Measurements from ENCODE around the gene CORO2A. TPM values are rescaled to one million over a fixed set of nuclear protein-coding genes. Genes with fewer than 3 reads are reported as not detected.

CORO2A gene
- total RNA-seq, 1 experiment from 2014 or later: 12.5 TPM

GRCh38 chr9:98172604-98173003 is 19.8 kb downstream of the CORO2A start:
- DNase-seq (ENCODE audit: low read depth): peak; percentile 21

GRCh38 chr9:98171176-98171925 is 21.1 kb downstream of the CORO2A start:
- DNase-seq (ENCODE audit: low read depth): no peak

- peak; percentile 96 for DNase-seq (ENCODE audit: low read depth)
These were observed 23.4 kb downstream of the CORO2A start for GRCh38 chr9:98168941-98169488.

- DNase-seq (ENCODE audit: low read depth): no peak
These were observed 24.2 kb downstream of the CORO2A start for GRCh38 chr9:98168153-98168780.

- no peak for DNase-seq (ENCODE audit: low read depth)
These were observed 27.5 kb downstream of the CORO2A start for GRCh38 chr9:98164912-98165311.

- DNase-seq (ENCODE audit: low read depth): no peak
These were observed 29.8 kb downstream of the CORO2A start for GRCh38 chr9:98162613-98163012.

GRCh38 chr9:98161851-98162250 is 30.6 kb downstream of the CORO2A start:
- DNase-seq (ENCODE audit: low read depth): no peak

- DNase-seq (ENCODE audit: low read depth): no peak
These were observed 32.6 kb downstream of the CORO2A start for GRCh38 chr9:98159790-98160189.

- no peak for DNase-seq (ENCODE audit: low read depth)
These were observed 33.1 kb downstream of the CORO2A start for GRCh38 chr9:98159301-98159700.

- DNase-seq (ENCODE audit: low read depth): no peak
These were observed 34.2 kb downstream of the CORO2A start for GRCh38 chr9:98158071-98158831.

- no peak for DNase-seq (ENCODE audit: low read depth)
These were observed 35.1 kb downstream of the CORO2A start for GRCh38 chr9:98157372-98157771.

- no peak for DNase-seq (ENCODE audit: low read depth)
These were observed 37.8 kb downstream of the CORO2A start for GRCh38 chr9:98154678-98155077.

- no peak for DNase-seq (ENCODE audit: low read depth)
These were observed 39.9 kb downstream of the CORO2A start for GRCh38 chr9:98152526-98152925.

- no peak for DNase-seq (ENCODE audit: low read depth)
These were observed 41.7 kb downstream of the CORO2A start for GRCh38 chr9:98150721-98151120.

GRCh38 chr9:98150164-98150563 is 42.3 kb downstream of the CORO2A start:
- DNase-seq (ENCODE audit: low read depth): no peak

GRCh38 chr9:98149422-98149821 is 43.0 kb downstream of the CORO2A start:
- no peak for DNase-seq (ENCODE audit: low read depth)

GRCh38 chr9:98148486-98148885 is 44.0 kb downstream of the CORO2A start:
- DNase-seq (ENCODE audit: low read depth): no peak

GRCh38 chr9:98147582-98147981 is 44.9 kb downstream of the CORO2A start:
- DNase-seq (ENCODE audit: low read depth): no peak

- peak; percentile 56 for DNase-seq (ENCODE audit: low read depth)
These were observed 46.1 kb downstream of the CORO2A start for GRCh38 chr9:98146101-98146991.

- no peak for DNase-seq (ENCODE audit: low read depth)
These were observed 47.8 kb downstream of the CORO2A start for GRCh38 chr9:98144631-98145030.

- no peak for DNase-seq (ENCODE audit: low read depth)
These were observed 48.4 kb downstream of the CORO2A start for GRCh38 chr9:98144076-98144475.

Data from HT1080 (cell line).